ENCODE results near the gene ITGA3.

DNA sequence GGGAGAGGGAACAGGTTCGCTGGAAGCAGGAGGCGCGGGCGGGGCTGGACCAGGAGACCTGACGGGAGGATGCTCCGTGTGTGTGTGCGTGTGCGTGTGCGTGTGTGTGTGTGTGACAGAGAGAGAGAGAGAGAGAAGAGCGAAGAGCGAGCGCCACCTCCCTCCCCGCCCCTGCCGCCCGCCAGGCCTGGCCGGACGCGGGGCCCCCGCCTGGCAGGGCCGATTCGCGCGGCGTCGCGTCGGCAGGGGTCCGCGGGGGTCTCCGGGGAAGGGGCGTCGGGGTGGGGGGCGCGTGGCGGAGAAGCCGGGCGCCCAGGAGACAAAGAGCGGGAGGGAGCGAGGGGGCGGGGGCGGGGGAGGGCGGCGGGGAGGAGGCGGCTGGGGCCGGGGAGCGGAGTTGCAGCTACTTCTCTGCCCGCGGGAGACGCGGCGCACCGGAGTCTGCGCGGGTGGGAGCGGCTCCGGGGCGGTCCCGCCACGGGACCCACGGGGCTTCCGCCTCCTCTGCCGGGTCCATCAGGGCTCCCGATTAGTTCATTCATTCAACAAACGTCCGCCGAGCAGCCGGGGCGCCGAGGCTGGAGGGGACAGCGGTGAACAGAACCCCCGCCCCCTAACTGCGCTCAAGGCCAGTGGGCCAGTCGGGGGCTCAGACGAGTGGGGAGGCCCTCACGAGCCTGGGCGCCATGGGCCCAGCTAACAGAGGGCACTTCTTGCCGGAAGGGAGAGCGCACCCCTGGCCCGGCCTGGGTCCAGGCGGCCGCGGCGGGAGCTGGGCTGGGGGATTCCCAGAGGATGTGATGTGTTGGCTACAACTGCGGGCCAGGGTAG lies 74.0 kb downstream of the ITGA3 start, which contains the start of gene SAMD14:
- TF ChIP-seq POLR2A (IDR thresholded peaks at IDR 0.05; ENCODE audit: low read depth, low read length) (no peak), POLR2AphosphoS5 (IDR thresholded peaks at IDR 0.05; ENCODE audit: low read depth, low read length) (no peak), TAF1 (IDR thresholded peaks at IDR 0.05; ENCODE audit: low read depth, low read length) (no peak)

All from GM12891 (cell line).